Subcutaneous abdominal adipose tissue (tissue), 5 donors: ENCODE results near the gene ADM.
"Not testable (repeated sequence)": the region's sequence is repeated elsewhere in the genome, so short reads cannot be mapped to it uniquely, and the experiment has no call there.

Experiments
- H3K27ac ChIP-seq: one replicate; pipeline ENCODE4 v1.7.0; 2013; ENCODE audit warnings: low read depth, mild to moderate bottlenecking, inconsistent platforms, low read length, moderate library complexity
- H3K27me3 ChIP-seq, 5 donors: one replicate each; pipeline ENCODE4 v1.7.0; 2013; ENCODE audit warnings: low read length in 5 of 5, inconsistent platforms in 1 of 5; ENCODE audit not compliant: control insufficient read depth in 5 of 5, insufficient read depth in 4 of 5
- H3K36me3 ChIP-seq, 5 donors: one replicate each; pipeline ENCODE4 v1.7.0; 2013; ENCODE audit warnings: low read length in 5 of 5; ENCODE audit not compliant: control insufficient read depth in 5 of 5, insufficient read depth in 5 of 5
- H3K4me1 ChIP-seq, 5 donors: one replicate each; pipeline ENCODE4 v1.7.0; 2013; ENCODE audit warnings: low read length in 5 of 5, mild to moderate bottlenecking in 3 of 5, moderate library complexity in 1 of 5; ENCODE audit not compliant: control insufficient read depth in 5 of 5, insufficient read depth in 5 of 5
- H3K4me3 ChIP-seq, 5 donors: one replicate each; pipeline ENCODE4 v1.7.0; 2013; ENCODE audit warnings: low read length in 5 of 5, low read depth in 1 of 5
- H3K9ac ChIP-seq, 5 donors: one replicate each; pipeline ENCODE4 v1.7.0; 2013; ENCODE audit warnings: low read length in 5 of 5, mild to moderate bottlenecking in 4 of 5, moderate library complexity in 3 of 5
- H3K9me3 ChIP-seq, 5 donors: one replicate each; pipeline ENCODE4 v1.7.0; 2013; ENCODE audit warnings: low read length in 5 of 5; ENCODE audit not compliant: control insufficient read depth in 5 of 5
- donor health status: healthy.
- donor health status: healthy.
- donor health status: healthy.
- donor health status: healthy.
- donor health status: healthy.

The ADM gene

DNA sequence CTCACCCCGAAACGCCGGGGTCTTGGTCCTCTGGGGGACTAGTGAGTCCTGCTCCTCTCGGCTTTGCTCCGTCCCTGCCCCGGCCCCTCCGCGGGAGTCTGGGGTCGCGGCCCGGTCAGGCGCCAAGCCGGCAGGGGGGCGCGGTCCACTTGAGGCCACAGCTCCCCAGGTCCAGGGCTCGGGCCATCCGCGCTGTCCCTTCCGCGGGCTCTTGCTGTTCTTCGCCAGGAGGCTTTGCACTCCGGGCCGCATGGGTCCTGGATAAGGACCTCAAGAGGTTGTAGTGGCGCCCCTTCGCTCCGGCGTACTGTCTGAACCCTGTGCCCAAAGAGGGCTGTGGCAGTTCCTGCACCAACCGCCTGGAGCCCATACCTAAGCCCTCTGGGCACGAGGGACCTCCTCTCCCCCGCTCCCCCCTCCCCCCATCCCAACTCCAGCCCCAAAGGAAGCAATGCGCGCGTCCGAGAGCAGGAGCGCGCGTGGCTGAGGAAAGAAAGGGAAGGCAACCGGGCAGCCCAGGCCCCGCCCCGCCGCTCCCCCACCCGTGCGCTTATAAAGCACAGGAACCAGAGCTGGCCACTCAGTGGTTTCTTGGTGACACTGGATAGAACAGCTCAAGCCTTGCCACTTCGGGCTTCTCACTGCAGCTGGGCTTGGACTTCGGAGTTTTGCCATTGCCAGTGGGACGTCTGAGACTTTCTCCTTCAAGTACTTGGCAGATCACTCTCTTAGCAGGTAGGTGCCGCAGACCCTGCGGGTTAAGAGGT, at the start of gene ADM:
Gene ADM (plus strand): TSS at position 579 of the 767 bp plus-strand sequence. CDS start 628 bp downstream, outside the sequence.
- Histone ChIP-seq H3K9ac (peak within 1 kb of the TSS; percentile 89 to 98 (median 95)), H3K27me3 (no peaks in the 10 kb centered on the region), H3K9me3 (no peaks in the 10 kb centered on the region), H3K4me3 (peak within 1 kb of the TSS; percentile 80 to 98 (median 96)), H3K4me1 (peaks cover 4 to 73% (median 54%) of the 10 kb centered on the region in 5 donors), H3K36me3 (peaks cover 0 to 14% (median 2%) of the 10 kb centered on the region in 5 donors), H3K27ac (peak within 1 kb of the TSS; percentile 94)

GRCh38 chr11:10255388-10256125, 49.3 kb upstream of the ADM start:
- Histone ChIP-seq H3K27ac (no peak overlapping the region), H3K9me3 (no peaks in the 10 kb centered on the region), H3K9ac (no peak overlapping the region), H3K4me3 (no peak overlapping the region), H3K27me3 (no peaks in the 10 kb centered on the region), H3K36me3 (no peaks in the 10 kb centered on the region), H3K4me1 (peaks cover 0 to 8% (median 3%) of the 10 kb centered on the region in 5 donors)

GRCh38 chr11:10257478-10257877, 47.4 kb upstream of the ADM start:
- H3K4me1 ChIP-seq = peaks cover 0 to 8% (median 3%) of the 10 kb centered on the region in 5 donors
- H3K36me3 ChIP-seq = no peaks in the 10 kb centered on the region
- no peak overlapping the region for H3K9ac ChIP-seq
- no peaks in the 10 kb centered on the region for H3K27me3 ChIP-seq
- no peaks in the 10 kb centered on the region for H3K9me3 ChIP-seq
- H3K27ac ChIP-seq = no peak overlapping the region
- H3K4me3 ChIP-seq = no peak overlapping the region

GRCh38 chr11:10261821-10262220, 43.1 kb upstream of the ADM start:
- Histone ChIP-seq H3K36me3 (no peaks in the 10 kb centered on the region), H3K27ac (no peak overlapping the region), H3K27me3 (no peaks in the 10 kb centered on the region), H3K4me1 (no peaks in the 10 kb centered on the region), H3K4me3 (no peak overlapping the region), H3K9ac (no peak overlapping the region), H3K9me3 (no peaks in the 10 kb centered on the region)

- no peaks in the 10 kb centered on the region for H3K36me3 ChIP-seq
- H3K4me1 ChIP-seq = no peaks in the 10 kb centered on the region
- H3K4me3 ChIP-seq = no peak overlapping the region
- H3K27me3 ChIP-seq = no peaks in the 10 kb centered on the region
- H3K9me3 ChIP-seq = no peaks in the 10 kb centered on the region
- H3K9ac ChIP-seq = no peak overlapping the region
- H3K27ac ChIP-seq = no peak overlapping the region
These were observed 40.9 kb upstream of the ADM start for GRCh38 chr11:10263929-10264328.

DNA sequence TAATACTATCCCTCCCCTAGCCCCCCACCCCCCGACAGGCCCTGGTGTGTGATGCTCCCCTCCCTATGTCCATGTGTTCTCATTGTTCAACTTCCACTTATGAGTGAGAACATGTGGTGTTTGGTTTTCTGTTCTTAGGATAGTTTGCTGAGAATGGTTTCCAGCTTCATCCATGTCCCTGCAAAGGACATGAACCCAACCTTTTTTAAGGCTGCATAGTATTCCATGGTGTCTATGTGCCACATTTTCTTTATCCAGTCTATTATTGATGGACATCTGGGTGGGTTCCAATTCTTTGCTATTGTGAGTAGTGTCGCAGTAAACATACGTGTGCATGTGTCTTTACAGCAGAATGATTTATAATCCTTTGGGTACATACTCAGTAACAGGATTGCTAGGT, 40.2 kb upstream of the ADM start:
- not testable (repeated sequence) for H3K4me1 ChIP-seq, H3K27me3 ChIP-seq, H3K4me3 ChIP-seq, H3K36me3 ChIP-seq, H3K9ac ChIP-seq, H3K9me3 ChIP-seq, H3K27ac ChIP-seq

DNA sequence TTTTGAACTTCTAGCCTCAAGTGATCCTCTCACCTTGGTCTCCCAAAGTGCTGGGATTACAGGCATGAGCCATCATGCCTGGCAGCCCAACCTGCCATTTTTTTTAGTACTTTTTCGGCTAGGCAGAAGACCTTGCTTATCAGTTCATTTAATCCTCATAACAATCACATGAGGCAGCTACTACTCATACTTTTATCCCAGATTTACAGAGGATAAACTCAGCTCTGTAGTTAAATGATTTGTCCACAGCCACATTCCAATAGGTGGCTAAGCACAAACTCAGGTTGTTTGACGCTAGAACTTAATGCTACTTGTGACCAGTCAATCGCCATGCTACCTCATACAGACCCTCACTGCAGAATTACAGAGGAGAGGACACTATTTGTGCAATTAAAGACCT, 38.9 kb upstream of the ADM start:
- no peak overlapping the region for H3K4me3 ChIP-seq
- H3K27me3 ChIP-seq = no peaks in the 10 kb centered on the region
- H3K9ac ChIP-seq = no peak overlapping the region
- no peak overlapping the region for H3K27ac ChIP-seq
- no peaks in the 10 kb centered on the region for H3K4me1 ChIP-seq
- no peaks in the 10 kb centered on the region for H3K9me3 ChIP-seq
- H3K36me3 ChIP-seq = no peaks in the 10 kb centered on the region

DNA sequence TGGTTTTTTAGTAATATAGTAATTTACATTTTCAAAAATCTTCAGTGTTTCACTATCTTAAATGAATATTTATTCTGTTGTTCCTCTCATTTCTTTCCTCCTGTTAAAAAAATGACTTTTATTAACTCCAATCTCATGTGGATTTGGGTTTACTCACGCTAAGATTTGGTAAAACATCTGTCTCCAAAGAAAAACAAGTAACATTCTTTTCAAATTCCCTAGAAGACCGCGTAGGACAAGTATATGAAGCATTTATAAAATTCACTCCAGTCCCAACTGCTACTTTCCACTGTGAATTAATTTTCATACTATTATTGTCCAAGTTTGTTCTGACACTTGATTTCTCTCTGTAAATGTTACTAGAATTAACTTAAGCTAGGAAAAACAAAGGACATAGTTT, 37.1 kb upstream of the ADM start:
- no peak overlapping the region for H3K27ac ChIP-seq
- no peaks in the 10 kb centered on the region for H3K27me3 ChIP-seq
- no peak overlapping the region for H3K9ac ChIP-seq
- H3K9me3 ChIP-seq = no peaks in the 10 kb centered on the region
- no peaks in the 10 kb centered on the region for H3K36me3 ChIP-seq
- H3K4me1 ChIP-seq = no peaks in the 10 kb centered on the region
- no peak overlapping the region for H3K4me3 ChIP-seq

DNA sequence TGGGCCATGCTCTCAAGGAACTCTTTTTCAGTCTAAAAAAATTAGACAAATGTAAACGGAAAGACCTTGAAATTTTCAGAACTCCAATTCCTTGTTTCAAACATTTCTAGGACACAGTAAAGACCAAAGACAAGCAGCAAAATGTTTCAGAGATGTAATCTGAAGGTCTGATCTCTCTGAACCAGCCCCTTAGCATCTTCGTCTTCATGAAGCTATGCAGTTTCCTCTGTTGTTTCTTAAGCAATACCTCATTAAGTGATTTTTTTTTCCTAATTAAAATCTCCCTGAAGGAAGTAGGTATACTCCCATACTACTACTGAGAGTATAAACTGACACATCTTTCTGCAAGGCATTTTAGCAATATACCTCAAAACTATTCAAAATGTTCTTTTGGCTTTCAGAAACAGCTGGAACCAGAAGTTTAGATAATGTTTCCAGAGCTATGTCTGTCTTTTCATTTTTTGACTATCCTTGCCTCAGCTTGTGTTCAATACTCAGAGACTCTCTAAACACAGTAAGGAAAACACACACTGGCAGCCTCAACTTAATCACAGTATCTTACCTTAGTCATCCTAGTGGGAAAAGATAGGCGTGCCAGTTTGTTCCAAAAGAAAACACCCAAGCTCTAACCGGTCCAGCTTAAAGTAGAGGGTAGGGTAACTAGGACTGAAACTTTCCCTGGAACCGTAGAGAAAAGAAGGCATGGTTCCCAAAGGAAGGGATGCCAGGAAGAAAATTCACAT, 36.0 kb upstream of the ADM start:
- H3K9me3 ChIP-seq = no peaks in the 10 kb centered on the region
- no peaks in the 10 kb centered on the region for H3K27me3 ChIP-seq
- H3K4me1 ChIP-seq = peaks cover 0 to 6% (median 3%) of the 10 kb centered on the region in 5 donors
- no peak overlapping the region for H3K27ac ChIP-seq
- no peaks in the 10 kb centered on the region for H3K36me3 ChIP-seq
- H3K9ac ChIP-seq = no peak overlapping the region
- H3K4me3 ChIP-seq = no peak overlapping the region

- no peak overlapping the region for H3K9ac ChIP-seq
- H3K27me3 ChIP-seq = no peaks in the 10 kb centered on the region
- no peak overlapping the region for H3K4me3 ChIP-seq
- H3K36me3 ChIP-seq = no peaks in the 10 kb centered on the region
- H3K27ac ChIP-seq = no peak overlapping the region
- no peaks in the 10 kb centered on the region for H3K9me3 ChIP-seq
- H3K4me1 ChIP-seq = peaks cover 0 to 10% (median 5%) of the 10 kb centered on the region in 5 donors
These were observed 32.7 kb upstream of the ADM start for GRCh38 chr11:10272132-10272531.
